Measurements from ENCODE around the gene CERS1.
"Not testable (repeated sequence)": the region's sequence is repeated elsewhere in the genome, so short reads cannot be mapped to it uniquely, and the experiment has no call there.

The CERS1 gene

GRCh38 chr19:18903156-18904037, 7.4 kb upstream of the CERS1 start:
- no peak overlapping the region for H3K4me3 ChIP-seq (replicated peaks; ENCODE audit: low read depth, low read length)
- DNase-seq (ENCODE audit: extremely low read depth, low read depth), result no peak
- no peak for TF ChIP-seq CTCF (IDR thresholded peaks at IDR 0.05; ENCODE audit: low read depth, low read length, missing control alignments)

GRCh38 chr19:18902519-18902918, 6.6 kb upstream of the CERS1 start:
- H3K4me3 ChIP-seq (replicated peaks; ENCODE audit: low read depth, low read length); DNase-seq (ENCODE audit: extremely low read depth, low read depth): not testable (repeated sequence)

- no peak for TF ChIP-seq CTCF (IDR thresholded peaks at IDR 0.05; ENCODE audit: low read depth, low read length, missing control alignments)
- DNase-seq (ENCODE audit: extremely low read depth, low read depth), result no peak
- no peak overlapping the region for H3K4me3 ChIP-seq (replicated peaks; ENCODE audit: low read depth, low read length)
These were observed 5.5 kb upstream of the CERS1 start for GRCh38 chr19:18901491-18901890.

GRCh38 chr19:18900700-18901481, 4.9 kb upstream of the CERS1 start:
- H3K4me3 ChIP-seq (replicated peaks; ENCODE audit: low read depth, low read length), result no peak overlapping the region
- DNase-seq (ENCODE audit: extremely low read depth, low read depth), result no peak
- TF ChIP-seq CTCF (IDR thresholded peaks at IDR 0.05; ENCODE audit: low read depth, low read length, missing control alignments), result no peak

- no peak for TF ChIP-seq CTCF (IDR thresholded peaks at IDR 0.05; ENCODE audit: low read depth, low read length, missing control alignments)
- DNase-seq (ENCODE audit: extremely low read depth, low read depth), result no peak
- H3K4me3 ChIP-seq (replicated peaks; ENCODE audit: low read depth, low read length), result no peak overlapping the region
These were observed 3.9 kb upstream of the CERS1 start for GRCh38 chr19:18899624-18900560.

GRCh38 chr19:18898607-18899408, 2.9 kb upstream of the CERS1 start:
- H3K4me3 ChIP-seq (replicated peaks; ENCODE audit: low read depth, low read length), result no peak overlapping the region
- no peak for DNase-seq (ENCODE audit: extremely low read depth, low read depth)
- TF ChIP-seq CTCF (IDR thresholded peaks at IDR 0.05; ENCODE audit: low read depth, low read length, missing control alignments), result no peak
